Measurements from ENCODE around the gene EIF2B4.
"Not testable (repeated sequence)": the region's sequence is repeated elsewhere in the genome, so short reads cannot be mapped to it uniquely, and the experiment has no call there.

The EIF2B4 gene

DNA sequence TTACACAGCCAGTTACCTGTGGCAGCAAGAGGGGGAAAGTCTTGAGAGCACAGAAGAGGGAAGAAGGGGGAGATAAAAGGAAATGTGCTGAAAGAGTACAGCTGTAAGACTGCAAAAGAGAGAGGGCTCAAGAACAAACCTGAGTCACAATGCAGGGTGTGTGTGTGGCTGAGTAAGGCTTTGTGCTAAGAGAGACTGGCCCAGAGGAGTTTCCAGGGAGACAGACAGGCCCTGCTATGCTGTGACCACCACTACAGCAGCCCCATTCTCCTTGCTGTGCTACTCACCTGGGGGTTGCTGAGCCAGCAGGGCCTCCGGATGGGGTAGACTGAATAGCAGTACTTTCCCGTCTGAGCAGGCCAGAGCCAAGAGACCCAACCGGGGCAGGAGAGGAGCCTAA lies 34.8 kb downstream of the EIF2B4 start:
- DNase-seq, result no peak

GRCh38 chr2:27324720-27325119 lies 45.4 kb downstream of the EIF2B4 start:
- DNase-seq, result no peak

- DNase-seq, result no peak
These were observed 46.4 kb downstream of the EIF2B4 start for GRCh38 chr2:27323596-27324285.

GRCh38 chr2:27322766-27323595 lies 47.2 kb downstream of the EIF2B4 start, which contains the start of gene MPV17:
Gene MPV17, minus strand, starts transcription at chr2:27323097. Its CDS starts 580 bp downstream, at chr2:27322517.
- DNase-seq, result peak; percentile 94

DNA sequence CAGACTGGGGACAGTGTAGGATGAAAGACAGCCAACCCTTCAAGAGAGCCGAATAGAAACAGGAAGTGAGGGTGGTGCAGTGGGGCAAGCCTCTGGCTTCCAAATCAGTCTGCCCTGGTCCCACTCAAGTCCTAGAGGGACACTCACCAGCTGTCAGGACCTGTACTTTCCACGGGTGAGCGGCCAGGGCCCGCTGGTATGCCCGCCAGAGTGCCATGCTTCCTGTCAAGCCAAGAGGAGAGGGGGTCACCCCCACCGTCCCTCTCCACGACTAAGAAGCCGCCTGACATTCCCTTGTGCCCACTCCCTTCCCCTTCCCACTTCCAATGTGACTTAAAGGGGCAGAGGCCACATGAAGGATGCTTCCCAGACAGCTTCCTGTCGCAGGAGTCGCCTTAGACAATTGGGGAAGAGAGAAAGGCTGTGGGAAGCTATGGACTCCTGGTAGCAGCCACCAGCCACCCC lies 47.8 kb downstream of the EIF2B4 start:
- peak; percentile 25 for DNase-seq

GRCh38 chr2:27320958-27321543 lies 49.1 kb downstream of the EIF2B4 start:
- no peak for DNase-seq

GRCh38 chr2:27319839-27320238 lies 50.3 kb downstream of the EIF2B4 start:
- DNase-seq, result not testable (repeated sequence)

DNA sequence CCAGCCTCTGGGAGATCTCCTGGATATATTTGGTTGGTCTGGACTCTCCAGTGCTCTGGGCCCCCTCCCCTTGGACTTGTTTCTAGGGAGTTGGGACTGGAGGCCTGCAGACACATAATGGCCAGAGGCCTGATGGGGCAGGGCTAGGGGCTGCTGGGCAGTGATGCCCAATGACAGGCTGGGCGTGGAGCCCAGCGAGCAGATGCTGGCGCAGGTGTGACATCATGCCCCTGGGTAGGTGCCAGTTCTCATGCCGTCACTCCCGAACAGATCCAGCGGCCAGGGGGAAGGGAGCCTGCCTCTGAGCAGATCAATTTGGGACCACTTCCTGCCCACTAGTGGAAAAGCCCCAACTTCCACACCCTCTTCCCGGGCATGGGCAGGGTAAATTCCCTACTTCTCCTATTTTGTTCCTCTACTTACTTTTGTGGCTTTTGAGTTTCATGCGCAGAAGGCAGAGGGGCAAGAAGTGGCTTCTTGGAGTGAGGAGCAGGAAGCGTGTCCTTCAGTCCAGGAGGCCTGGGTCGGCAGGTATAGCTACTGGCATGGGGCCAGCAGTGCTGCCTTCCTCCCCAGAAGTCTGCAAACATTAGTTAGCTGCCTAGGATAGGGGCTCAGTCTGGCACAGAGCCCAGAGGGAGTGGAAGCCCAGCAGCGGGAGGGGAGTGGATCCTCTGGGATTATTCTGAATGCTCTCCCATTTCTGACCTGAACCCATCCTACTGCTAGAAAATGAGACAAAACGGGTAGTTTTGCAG lies 53.3 kb downstream of the EIF2B4 start:
- DNase-seq, result no peak

GRCh38 chr2:27315122-27315521 lies 55.0 kb downstream of the EIF2B4 start:
- DNase-seq, result no peak

DNA sequence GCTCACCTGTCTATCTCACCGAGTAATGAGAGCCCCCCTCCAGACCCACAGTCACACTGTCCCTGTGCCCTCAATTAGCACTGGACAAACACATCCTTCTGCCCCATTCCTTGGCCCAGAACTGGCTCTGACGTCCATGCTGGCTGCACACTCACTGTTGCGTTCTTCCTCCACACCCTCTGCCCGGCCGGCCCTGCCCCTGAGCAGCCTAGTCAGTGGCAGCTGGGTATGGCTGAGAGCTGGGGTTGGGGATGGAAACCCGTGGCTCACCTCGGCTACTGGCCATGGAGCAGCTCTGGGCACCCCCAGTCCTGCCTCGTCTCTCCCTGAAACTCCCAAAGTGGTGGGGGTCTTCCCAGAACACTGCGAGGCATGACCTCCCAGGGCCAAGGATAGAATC lies 55.4 kb downstream of the EIF2B4 start:
- no peak for DNase-seq

Data from stimulated activated CD4-positive, alpha-beta T cell treated with anti-CD3 and anti-CD28 coated beads, Interleukin-15, amount 100 ng/mL, for 24 hours (primary cell).